Right lobe of liver (tissue), 4 donors: ENCODE data around the gene PMVK.

ENCODE experiments used
- POLR2A ChIP-seq: fragments of 450-650 bp; IDR thresholded peaks from one replicate; pipeline ENCODE4 v1.6.1; 2017; ENCODE audit warnings: antibody characterized with exemption, mild to moderate bottlenecking
- TF ChIP-seq, protein P1 (sequence below), 4 donors: fragments of 200-600 bp in 3 of 4; fragments of 450-650 bp in 1 of 4; IDR thresholded peaks; one replicate each; pipeline versions ENCODE4 v1.5.1 to v1.8.0; 2016 to 2022; ENCODE audit warnings: antibody characterized with exemption in 4 of 4, mild to moderate bottlenecking in 2 of 4
- donor health status: DM: no; HTN: no; CAD: no.
- donor health status: DM: no; HTN: no; CAD: no.
- donor health status: DM: no; HTN: yes; CAD: no.

DNA sequence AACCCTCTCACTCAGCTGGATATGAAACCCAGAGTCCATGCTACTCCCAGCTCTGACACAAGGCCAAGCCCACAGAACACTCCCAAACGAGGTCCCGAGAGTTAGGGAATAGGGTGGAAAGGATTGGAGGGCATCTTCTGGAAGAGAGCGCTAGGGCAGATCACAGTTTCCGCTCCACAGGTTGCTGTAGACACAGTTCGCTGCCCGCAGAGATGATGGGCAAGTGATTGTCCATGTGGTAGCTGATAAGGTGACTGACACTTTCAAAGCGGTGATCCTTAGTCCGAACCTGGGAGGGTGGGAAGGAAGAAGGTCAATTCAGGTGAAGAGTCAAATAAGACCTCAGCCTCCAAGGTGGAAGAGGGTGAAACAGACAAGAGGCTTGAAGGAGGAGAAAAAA is 27.1 kb upstream of the PMVK start:
- TF ChIP-seq, protein P1, sequence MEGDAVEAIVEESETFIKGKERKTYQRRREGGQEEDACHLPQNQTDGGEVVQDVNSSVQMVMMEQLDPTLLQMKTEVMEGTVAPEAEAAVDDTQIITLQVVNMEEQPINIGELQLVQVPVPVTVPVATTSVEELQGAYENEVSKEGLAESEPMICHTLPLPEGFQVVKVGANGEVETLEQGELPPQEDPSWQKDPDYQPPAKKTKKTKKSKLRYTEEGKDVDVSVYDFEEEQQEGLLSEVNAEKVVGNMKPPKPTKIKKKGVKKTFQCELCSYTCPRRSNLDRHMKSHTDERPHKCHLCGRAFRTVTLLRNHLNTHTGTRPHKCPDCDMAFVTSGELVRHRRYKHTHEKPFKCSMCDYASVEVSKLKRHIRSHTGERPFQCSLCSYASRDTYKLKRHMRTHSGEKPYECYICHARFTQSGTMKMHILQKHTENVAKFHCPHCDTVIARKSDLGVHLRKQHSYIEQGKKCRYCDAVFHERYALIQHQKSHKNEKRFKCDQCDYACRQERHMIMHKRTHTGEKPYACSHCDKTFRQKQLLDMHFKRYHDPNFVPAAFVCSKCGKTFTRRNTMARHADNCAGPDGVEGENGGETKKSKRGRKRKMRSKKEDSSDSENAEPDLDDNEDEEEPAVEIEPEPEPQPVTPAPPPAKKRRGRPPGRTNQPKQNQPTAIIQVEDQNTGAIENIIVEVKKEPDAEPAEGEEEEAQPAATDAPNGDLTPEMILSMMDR (IDR thresholded peaks at IDR 0.05): no peak
- no peak for TF ChIP-seq POLR2A
